BJ (cell line): ENCODE measurements around the gene DAGLB. TPM values are rescaled to one million over a fixed set of nuclear protein-coding genes. Genes with fewer than 3 reads are reported as not detected.
"Not testable (repeated sequence)": the region's sequence is repeated elsewhere in the genome, so short reads cannot be mapped to it uniquely, and the experiment has no call there.

Source experiments
- CTCF ChIA-PET: fragments of 350-600 bp; formaldehyde crosslinking; extraction: SDS; loops from one replicate; lab custom pipeline; 2021; ENCODE audit warnings: antibody characterized with exemption, inconsistent platforms; lab: Yijun Ruan, JAX
- POLR2A ChIA-PET: fragments of 300-600 bp; sonication (Branson Sonifier 250); formaldehyde crosslinking; extraction: SDS; loops from one replicate; lab custom pipeline; 2021; ENCODE audit warnings: antibody characterized with exemption; lab: Charles Lee
- DNase-seq: peaks from one replicate; pipeline ENCODE4 v3.0.0-alpha.2; 2011; ENCODE audit warnings: low read depth
- H3K27me3 ChIP-seq: 2 replicates; pipeline ENCODE4 v1.6.0; 2011; ENCODE audit warnings: low read length; ENCODE audit not compliant: control insufficient read depth, insufficient read depth
- H3K36me3 ChIP-seq: 2 replicates; pipeline ENCODE4 v1.5.1; 2011; ENCODE audit warnings: low read length; ENCODE audit not compliant: control insufficient read depth, insufficient read depth
- H3K4me3 ChIP-seq: 2 replicates; pipeline ENCODE4 v1.5.1; 2011; ENCODE audit warnings: low read depth, mild to moderate bottlenecking, control low read depth, low read length
- polyA plus RNA-seq: library from polyadenylated mRNA; depleted of rRNA; stranded (reverse); fragments of >200 nt; gene quantifications from 2 replicates; pipeline ENCODE4 v1.2.3, GENCODE V29; 2011
- TF ChIP-seq, protein P1 (sequence below): IDR thresholded peaks from 2 replicates; pipeline ENCODE4 v1.5.1; 2011; ENCODE audit warnings: low read depth, mild to moderate bottlenecking, control low read depth, inconsistent platforms, low read length, moderate library complexity; ENCODE audit not compliant: insufficient read depth

The DAGLB gene
- polyA plus RNA-seq, 1 experiment = 40.5 TPM

DNA sequence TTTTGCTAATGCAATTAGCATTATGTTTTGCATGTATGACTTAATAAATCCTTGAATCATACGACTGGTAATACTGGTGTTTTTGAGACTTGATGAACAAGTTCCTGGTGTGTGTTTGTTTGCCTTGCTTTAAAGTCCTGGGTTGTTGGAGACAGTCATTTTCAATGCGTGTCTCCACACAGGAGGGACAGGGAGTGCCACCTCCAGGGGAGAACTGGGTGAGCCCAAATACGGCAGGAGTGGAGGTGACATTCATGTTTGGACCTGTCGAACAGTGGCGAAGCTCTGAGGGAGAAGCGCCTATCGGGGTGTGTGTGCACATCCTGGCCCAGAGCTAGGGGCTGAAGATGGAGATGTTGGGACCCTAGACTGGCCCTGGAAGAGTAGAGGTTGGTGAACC, 43.8 kb downstream of the DAGLB start:
- ChIA-PET POLR2A (no interaction called here), CTCF (no interaction called here)
- TF ChIP-seq, protein P1, sequence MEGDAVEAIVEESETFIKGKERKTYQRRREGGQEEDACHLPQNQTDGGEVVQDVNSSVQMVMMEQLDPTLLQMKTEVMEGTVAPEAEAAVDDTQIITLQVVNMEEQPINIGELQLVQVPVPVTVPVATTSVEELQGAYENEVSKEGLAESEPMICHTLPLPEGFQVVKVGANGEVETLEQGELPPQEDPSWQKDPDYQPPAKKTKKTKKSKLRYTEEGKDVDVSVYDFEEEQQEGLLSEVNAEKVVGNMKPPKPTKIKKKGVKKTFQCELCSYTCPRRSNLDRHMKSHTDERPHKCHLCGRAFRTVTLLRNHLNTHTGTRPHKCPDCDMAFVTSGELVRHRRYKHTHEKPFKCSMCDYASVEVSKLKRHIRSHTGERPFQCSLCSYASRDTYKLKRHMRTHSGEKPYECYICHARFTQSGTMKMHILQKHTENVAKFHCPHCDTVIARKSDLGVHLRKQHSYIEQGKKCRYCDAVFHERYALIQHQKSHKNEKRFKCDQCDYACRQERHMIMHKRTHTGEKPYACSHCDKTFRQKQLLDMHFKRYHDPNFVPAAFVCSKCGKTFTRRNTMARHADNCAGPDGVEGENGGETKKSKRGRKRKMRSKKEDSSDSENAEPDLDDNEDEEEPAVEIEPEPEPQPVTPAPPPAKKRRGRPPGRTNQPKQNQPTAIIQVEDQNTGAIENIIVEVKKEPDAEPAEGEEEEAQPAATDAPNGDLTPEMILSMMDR = no peak
- Histone ChIP-seq H3K27me3 (no peaks in the 10 kb centered on the region), H3K4me3 (no peak overlapping the region), H3K36me3 (peaks cover 24% of the 10 kb centered on the region)
- no peak for DNase-seq

DNA sequence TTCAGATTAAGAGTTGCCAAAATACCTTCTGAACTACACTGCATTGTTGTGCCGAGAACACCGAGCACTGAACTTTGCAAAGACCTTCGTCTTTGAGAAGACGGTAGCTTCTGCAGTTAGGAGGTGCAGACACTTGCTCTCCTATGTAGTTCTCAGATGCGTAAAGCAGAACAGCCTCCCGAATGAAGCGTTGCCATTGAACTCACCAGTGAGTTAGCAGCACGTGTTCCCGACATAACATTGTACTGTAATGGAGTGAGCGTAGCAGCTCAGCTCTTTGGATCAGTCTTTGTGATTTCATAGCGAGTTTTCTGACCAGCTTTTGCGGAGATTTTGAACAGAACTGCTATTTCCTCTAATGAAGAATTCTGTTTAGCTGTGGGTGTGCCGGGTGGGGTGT, 45.0 kb downstream of the DAGLB start:
- TF ChIP-seq, protein P1 = no peak
- no peak for DNase-seq
- no peaks in the 10 kb centered on the region for H3K27me3 ChIP-seq
- POLR2A ChIA-PET = interaction anchor here (0.6 kb wide), 1 partner anchor 1163 kb away, joined by 5 read pairs; no protein-coding TSS in a partner anchor
- H3K4me3 ChIP-seq = no peak overlapping the region
- peaks cover 22% of the 10 kb centered on the region for H3K36me3 ChIP-seq
- CTCF ChIA-PET = no interaction called here

DNA sequence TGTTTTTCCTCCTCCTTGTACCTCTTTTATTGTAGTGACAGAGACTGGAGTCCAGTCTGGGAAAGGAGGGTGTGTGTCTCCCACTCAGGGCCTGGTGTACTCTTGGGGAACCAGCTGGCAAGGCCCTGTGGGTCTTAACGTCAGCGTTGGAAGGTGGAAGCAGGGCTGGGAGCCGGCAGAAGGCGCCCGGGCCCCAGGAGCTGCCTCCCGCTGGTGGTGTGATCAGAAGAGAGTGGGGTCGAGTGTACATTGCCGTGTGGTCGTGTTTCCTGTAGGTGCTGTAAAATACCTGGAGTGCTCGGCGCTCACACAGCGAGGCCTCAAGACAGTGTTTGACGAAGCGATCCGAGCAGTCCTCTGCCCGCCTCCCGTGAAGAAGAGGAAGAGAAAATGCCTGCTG, 45.7 kb downstream of the DAGLB start:
- ChIA-PET POLR2A (interaction anchor here (0.6 kb wide), 1 partner anchor 1162 kb away, joined by 5 read pairs; no protein-coding TSS in a partner anchor), CTCF (no interaction called here)
- peaks cover 17% of the 10 kb centered on the region for H3K36me3 ChIP-seq
- TF ChIP-seq, protein P1 = no peak
- H3K27me3 ChIP-seq = no peaks in the 10 kb centered on the region
- no peak overlapping the region for H3K4me3 ChIP-seq
- DNase-seq = no peak

DNA sequence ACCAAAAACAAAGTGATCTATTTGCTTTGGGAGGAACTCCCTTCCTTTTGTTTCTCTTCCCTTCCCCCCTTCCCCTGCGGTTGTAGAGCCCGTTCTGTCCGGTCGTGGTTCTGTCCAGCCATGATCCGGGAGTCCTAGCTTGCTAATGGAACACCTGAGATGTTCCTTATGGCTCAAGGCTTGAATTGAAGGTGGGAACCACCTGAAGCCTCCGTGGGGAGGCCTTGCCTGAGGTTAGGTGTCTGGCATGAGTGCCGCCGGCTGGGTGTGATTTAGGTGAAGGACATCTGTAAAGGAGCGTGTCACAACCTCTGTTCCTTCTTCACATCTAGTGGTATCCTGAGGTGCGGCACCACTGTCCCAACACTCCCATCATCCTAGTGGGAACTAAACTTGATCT, 46.2 kb downstream of the DAGLB start:
- ChIA-PET POLR2A (no interaction called here), CTCF (no interaction called here)
- no peak for DNase-seq
- Histone ChIP-seq H3K36me3 (peaks cover 16% of the 10 kb centered on the region), H3K27me3 (no peaks in the 10 kb centered on the region), H3K4me3 (no peak overlapping the region)
- TF ChIP-seq, protein P1 = no peak

DNA sequence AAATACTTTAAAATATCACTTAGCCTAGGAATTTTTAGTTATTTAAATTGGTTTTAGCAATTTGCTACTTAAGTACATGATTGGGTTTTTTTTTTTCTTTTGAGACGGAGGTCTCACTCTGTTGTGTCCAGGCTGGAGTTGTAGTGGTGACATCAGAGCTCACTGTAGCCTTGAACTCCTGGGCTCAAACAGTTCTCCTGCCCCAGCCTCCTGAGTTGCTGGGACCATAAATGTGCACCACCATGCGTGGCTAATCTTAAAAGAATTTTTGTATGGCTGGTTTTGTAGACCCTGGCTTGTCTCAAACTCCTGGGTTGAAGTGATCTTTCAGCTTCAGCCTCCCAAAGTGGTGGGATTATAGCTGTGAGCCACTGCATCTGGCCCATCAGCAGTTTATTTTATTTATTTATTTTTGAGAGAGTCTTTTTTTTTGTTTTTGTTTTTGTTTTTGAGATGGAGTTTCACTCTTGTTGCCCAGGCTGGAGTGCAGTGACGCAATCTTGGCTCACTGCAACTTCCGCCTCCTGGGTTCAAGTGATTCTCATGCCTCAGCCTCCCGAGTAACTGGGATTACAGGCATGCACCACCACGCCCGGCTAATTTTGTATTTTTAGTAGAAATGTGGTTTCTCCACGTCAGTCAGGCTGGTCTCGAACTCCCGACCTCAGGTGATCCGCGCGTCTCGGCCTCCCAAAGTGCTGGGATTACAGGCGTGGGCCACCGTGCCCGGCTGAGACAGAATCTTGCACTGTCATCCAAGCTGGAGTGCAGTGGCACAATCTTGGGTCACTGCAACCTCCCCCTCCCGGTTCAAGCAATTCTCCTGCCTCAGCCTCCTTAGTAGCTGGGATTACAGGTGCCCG, 47.3 kb downstream of the DAGLB start:
- H3K4me3 ChIP-seq, DNase-seq, CTCF ChIA-PET, POLR2A ChIA-PET, H3K27me3 ChIP-seq: not testable (repeated sequence)
- H3K36me3 ChIP-seq = peaks cover 17% of the 10 kb centered on the region

DNA sequence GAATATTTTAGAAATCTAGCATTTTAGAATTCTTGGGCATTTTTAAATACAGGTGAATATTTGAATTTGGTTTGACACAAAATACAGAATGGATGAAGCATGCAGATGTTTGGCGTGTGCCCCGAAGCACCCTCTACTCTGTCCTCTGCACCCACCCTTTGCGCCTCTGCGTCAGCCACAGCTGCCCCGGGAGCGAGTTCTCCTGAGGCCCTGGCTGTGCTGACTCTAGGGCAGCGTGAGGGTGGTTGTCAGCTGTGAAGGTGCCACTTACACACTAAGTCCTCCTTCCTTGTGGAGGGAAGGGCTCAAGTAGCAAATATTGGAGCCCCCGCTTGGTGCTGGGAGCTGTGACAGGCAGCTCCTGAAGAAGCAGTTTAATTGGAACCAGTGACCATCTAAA, 48.4 kb downstream of the DAGLB start:
- ChIA-PET CTCF (no interaction called here), POLR2A (no interaction called here)
- Histone ChIP-seq H3K36me3 (peaks cover 16% of the 10 kb centered on the region), H3K4me3 (no peak overlapping the region), H3K27me3 (no peaks in the 10 kb centered on the region)
- TF ChIP-seq, protein P1 = no peak
- no peak for DNase-seq
